Measurements from ENCODE around the gene PDE4D.

PDE4D gene

DNA sequence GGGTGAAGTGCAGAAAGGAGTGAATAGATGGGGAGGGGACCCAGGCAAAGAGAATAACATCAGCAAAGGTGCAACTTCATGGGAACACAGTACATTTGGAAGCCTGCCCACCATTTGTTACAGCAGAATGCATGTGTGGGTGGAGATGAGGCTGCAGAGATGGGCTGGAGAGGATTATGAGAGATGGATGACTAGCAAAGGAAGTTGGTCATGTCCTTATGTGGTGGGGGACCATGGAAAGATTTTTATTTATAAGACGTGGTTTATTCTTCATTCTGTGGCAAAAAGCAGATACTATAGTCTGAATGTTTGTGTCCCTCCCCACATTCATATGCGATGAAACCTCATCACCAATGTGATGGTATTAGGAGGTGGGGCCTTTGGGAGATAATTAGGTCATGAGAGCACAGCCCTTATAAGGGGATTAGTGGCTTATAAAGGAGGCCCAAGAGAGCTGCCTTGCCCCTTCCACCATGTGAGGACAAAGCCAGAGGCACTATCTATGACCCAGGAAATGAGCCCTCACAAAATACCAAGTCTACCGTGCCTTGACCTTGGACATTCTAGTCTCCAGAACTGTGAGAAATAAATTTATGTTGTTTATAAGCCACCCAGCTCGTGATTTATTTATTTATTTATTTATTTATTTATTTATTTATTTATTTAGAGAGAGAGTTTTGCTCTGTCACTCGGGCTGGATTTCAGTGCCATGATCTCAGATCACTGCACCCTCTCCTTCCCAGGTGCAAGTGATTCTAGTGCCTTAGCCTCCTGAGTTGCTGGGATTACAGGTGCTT lies 827.0 kb downstream of the PDE4D start:
- 75% methylated on average over 2 of the region's 5 CpGs for WGBS
- no peak overlapping the region for H3K9ac ChIP-seq (ENCODE audit: low read length)

GRCh38 chr5:59065554-59065953 lies 828.0 kb downstream of the PDE4D start:
- Histone ChIP-seq H3K4me3 (ENCODE audit: insufficient read depth in 1 of 2, low read depth in 1 of 2, low read length in 2 of 2) (no peak overlapping the region), H4K8ac (ENCODE audit: low read length) (no peak overlapping the region), H3K4ac (ENCODE audit: low read depth in 1 of 2, low read length in 2 of 2) (no peak overlapping the region), H3K14ac (ENCODE audit: low read length in 2 of 2) (no peak overlapping the region), H3K79me1 (replicated peaks; ENCODE audit: low read length, poor library complexity, severe bottlenecking) (no peaks in the 10 kb centered on the region), H3K36me3 (ENCODE audit: control insufficient read depth in 1 of 2, insufficient read depth in 2 of 2, low read depth in 1 of 2, low read length in 2 of 2) (no peaks in the 10 kb centered on the region), H3K9me3 (ENCODE audit: control insufficient read depth, low read length) (no peaks in the 10 kb centered on the region), H2BK5ac (ENCODE audit: low read depth, low read length, poor library complexity, severe bottlenecking) (no peak overlapping the region), H2BK12ac (ENCODE audit: low read length in 2 of 2) (no peak overlapping the region), H2BK120ac (ENCODE audit: low read depth, low read length) (no peak overlapping the region), H2AK5ac (ENCODE audit: low read length, severe bottlenecking) (no peak overlapping the region), H3K18ac (ENCODE audit: low read depth in 1 of 2, low read length in 2 of 2) (no peak overlapping the region), H3K27ac (ENCODE audit: low read length, poor library complexity, severe bottlenecking) (no peak overlapping the region), H3K4me2 (ENCODE audit: low read length, poor library complexity, severe bottlenecking) (no peak overlapping the region), H3K27me3 (ENCODE audit: control insufficient read depth in 1 of 2, insufficient read depth in 1 of 2, low read length in 2 of 2) (no peaks in the 10 kb centered on the region), H3K23ac (ENCODE audit: low read length in 2 of 2) (no peak overlapping the region), H3K4me1 (ENCODE audit: control insufficient read depth, insufficient read depth, low read depth, low read length) (no peaks in the 10 kb centered on the region), H2AFZ (ENCODE audit: low read depth, low read length) (no peak overlapping the region), H2BK15ac (ENCODE audit: low read depth, poor library complexity, severe bottlenecking) (no peak overlapping the region), H4K91ac (ENCODE audit: low read length) (no peak overlapping the region), H3K9ac (ENCODE audit: low read length) (no peak overlapping the region)
- DNase-seq = no peak
- WGBS = no CpG with 5 or more reads among the region's 1 CpG

More for the DNA sequence above, 827.0 kb downstream of the PDE4D start:
- H3K4me1 ChIP-seq (ENCODE audit: control insufficient read depth, insufficient read depth, low read depth, low read length) = no peaks in the 10 kb centered on the region
- no peak overlapping the region for H3K27ac ChIP-seq (ENCODE audit: low read length, poor library complexity, severe bottlenecking)
- DNase-seq = peak; percentile 30
- no peak overlapping the region for H2BK5ac ChIP-seq (ENCODE audit: low read depth, low read length, poor library complexity, severe bottlenecking)
- H3K4me3 ChIP-seq (ENCODE audit: insufficient read depth in 1 of 2, low read depth in 1 of 2, low read length in 2 of 2) = no peak overlapping the region
- no peak overlapping the region for H3K18ac ChIP-seq (ENCODE audit: low read depth in 1 of 2, low read length in 2 of 2)
- no peak overlapping the region for H2BK120ac ChIP-seq (ENCODE audit: low read depth, low read length)
- peak overlapping the region in 1 of 2 experiments; percentile 39 for H3K14ac ChIP-seq (ENCODE audit: low read length in 2 of 2)
- H3K27me3 ChIP-seq (ENCODE audit: control insufficient read depth in 1 of 2, insufficient read depth in 1 of 2, low read length in 2 of 2) = no peaks in the 10 kb centered on the region
- peak overlapping the region in 1 of 2 experiments; percentile 59 for H3K4ac ChIP-seq (ENCODE audit: low read depth in 1 of 2, low read length in 2 of 2)
- H4K91ac ChIP-seq (ENCODE audit: low read length) = no peak overlapping the region
- H2BK15ac ChIP-seq (ENCODE audit: low read depth, poor library complexity, severe bottlenecking) = no peak overlapping the region
- no peaks in the 10 kb centered on the region for H3K79me1 ChIP-seq (replicated peaks; ENCODE audit: low read length, poor library complexity, severe bottlenecking)
- H3K23ac ChIP-seq (ENCODE audit: low read length in 2 of 2) = peak overlapping the region in 1 of 2 experiments; percentile 59
- H2AK5ac ChIP-seq (ENCODE audit: low read length, severe bottlenecking) = no peak overlapping the region
- no peaks in the 10 kb centered on the region for H3K9me3 ChIP-seq (ENCODE audit: control insufficient read depth, low read length)
- H2BK12ac ChIP-seq (ENCODE audit: low read length in 2 of 2) = no peak overlapping the region
- no peaks in the 10 kb centered on the region for H3K36me3 ChIP-seq (ENCODE audit: control insufficient read depth in 1 of 2, insufficient read depth in 2 of 2, low read depth in 1 of 2, low read length in 2 of 2)
- no peak overlapping the region for H3K4me2 ChIP-seq (ENCODE audit: low read length, poor library complexity, severe bottlenecking)
- no peak overlapping the region for H2AFZ ChIP-seq (ENCODE audit: low read depth, low read length)
- no peak overlapping the region for H4K8ac ChIP-seq (ENCODE audit: low read length)

DNA sequence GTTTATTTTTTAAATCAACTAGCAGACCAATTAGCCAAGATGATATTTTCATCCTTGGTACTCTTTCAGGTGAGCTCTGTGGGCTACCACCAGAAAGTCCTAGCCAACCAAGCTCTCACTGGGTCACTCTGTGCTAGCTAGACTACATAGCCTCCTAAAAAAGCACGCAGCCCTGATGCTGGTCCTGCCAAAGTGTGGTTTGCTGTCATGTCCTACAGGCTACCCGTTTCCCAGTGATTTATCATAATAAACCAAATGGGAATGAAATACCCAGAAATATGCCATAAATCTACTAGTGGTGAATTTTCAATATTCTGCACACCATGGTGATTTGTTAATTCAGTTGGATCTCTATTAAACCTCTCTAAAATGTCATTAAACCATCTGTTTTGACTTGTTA lies 829.2 kb downstream of the PDE4D start:
- Histone ChIP-seq H3K4me3 (ENCODE audit: insufficient read depth in 1 of 2, low read depth in 1 of 2, low read length in 2 of 2) (no peak overlapping the region), H2BK5ac (ENCODE audit: low read depth, low read length, poor library complexity, severe bottlenecking) (no peak overlapping the region), H2BK120ac (ENCODE audit: low read depth, low read length) (no peak overlapping the region), H3K4me2 (ENCODE audit: low read length, poor library complexity, severe bottlenecking) (no peak overlapping the region), H2BK12ac (ENCODE audit: low read length in 2 of 2) (no peak overlapping the region), H2AFZ (ENCODE audit: low read depth, low read length) (no peak overlapping the region), H3K4me1 (ENCODE audit: control insufficient read depth, insufficient read depth, low read depth, low read length) (no peaks in the 10 kb centered on the region), H3K23ac (ENCODE audit: low read length in 2 of 2) (no peak overlapping the region), H2AK5ac (ENCODE audit: low read length, severe bottlenecking) (no peak overlapping the region), H3K27ac (ENCODE audit: low read length, poor library complexity, severe bottlenecking) (no peak overlapping the region), H3K14ac (ENCODE audit: low read length in 2 of 2) (no peak overlapping the region), H2BK15ac (ENCODE audit: low read depth, poor library complexity, severe bottlenecking) (no peak overlapping the region), H3K79me1 (replicated peaks; ENCODE audit: low read length, poor library complexity, severe bottlenecking) (no peaks in the 10 kb centered on the region), H3K4ac (ENCODE audit: low read depth in 1 of 2, low read length in 2 of 2) (no peak overlapping the region), H3K9ac (ENCODE audit: low read length) (peak overlapping the region; percentile 4), H4K91ac (ENCODE audit: low read length) (no peak overlapping the region), H3K36me3 (ENCODE audit: control insufficient read depth in 1 of 2, insufficient read depth in 2 of 2, low read depth in 1 of 2, low read length in 2 of 2) (no peaks in the 10 kb centered on the region), H3K27me3 (ENCODE audit: control insufficient read depth in 1 of 2, insufficient read depth in 1 of 2, low read length in 2 of 2) (no peaks in the 10 kb centered on the region), H4K8ac (ENCODE audit: low read length) (no peak overlapping the region), H3K9me3 (ENCODE audit: control insufficient read depth, low read length) (no peaks in the 10 kb centered on the region), H3K18ac (ENCODE audit: low read depth in 1 of 2, low read length in 2 of 2) (peak overlapping the region in 1 of 2 experiments; percentile 54)
- no peak for DNase-seq
- WGBS = 100% methylated on average over 1 of the region's 2 CpGs

DNA sequence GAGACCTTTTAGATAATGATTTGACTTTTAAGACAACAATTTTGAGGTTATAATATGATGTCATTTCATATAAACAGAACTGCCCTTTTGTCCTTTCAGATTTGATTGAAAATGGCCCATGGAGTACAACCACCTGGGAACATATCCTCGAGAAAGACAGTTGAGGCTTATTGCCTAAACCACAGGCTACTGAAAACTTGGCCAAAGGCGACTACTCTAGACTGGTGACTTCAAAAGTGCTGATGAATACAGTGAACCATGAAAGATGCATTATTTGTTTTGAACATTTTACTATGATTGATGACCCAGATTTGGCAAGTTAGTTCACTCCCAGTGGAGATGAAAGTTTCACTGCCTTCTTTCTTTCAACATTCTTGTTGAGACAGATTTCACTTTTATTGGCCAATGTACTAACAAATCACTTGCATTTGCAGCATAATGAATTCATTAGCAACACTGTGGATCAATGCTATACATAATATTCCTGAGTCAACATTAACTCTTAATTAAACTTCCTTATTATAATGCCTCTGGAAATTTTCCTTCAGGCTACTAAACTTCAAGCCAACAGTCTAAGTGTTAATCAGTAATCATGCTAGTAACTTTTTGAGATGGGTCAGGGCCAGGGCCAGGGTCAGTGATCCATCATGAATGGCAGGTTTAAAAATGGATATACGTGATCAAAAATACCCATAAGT lies 830.4 kb downstream of the PDE4D start:
- H3K79me1 ChIP-seq (replicated peaks; ENCODE audit: low read length, poor library complexity, severe bottlenecking) = no peaks in the 10 kb centered on the region
- no peak overlapping the region for H3K9ac ChIP-seq (ENCODE audit: low read length)
- no peak overlapping the region for H3K23ac ChIP-seq (ENCODE audit: low read length in 2 of 2)
- H3K27me3 ChIP-seq (ENCODE audit: control insufficient read depth in 1 of 2, insufficient read depth in 1 of 2, low read length in 2 of 2) = peaks cover 0 to 3% of the 10 kb centered on the region in 2 experiments
- H2BK120ac ChIP-seq (ENCODE audit: low read depth, low read length) = no peak overlapping the region
- H3K9me3 ChIP-seq (ENCODE audit: control insufficient read depth, low read length) = no peaks in the 10 kb centered on the region
- no peak overlapping the region for H2BK12ac ChIP-seq (ENCODE audit: low read length in 2 of 2)
- WGBS = 52% methylated on average over 2 of the region's 3 CpGs
- H3K4me2 ChIP-seq (ENCODE audit: low read length, poor library complexity, severe bottlenecking) = no peak overlapping the region
- no peak overlapping the region for H3K27ac ChIP-seq (ENCODE audit: low read length, poor library complexity, severe bottlenecking)
- H2BK5ac ChIP-seq (ENCODE audit: low read depth, low read length, poor library complexity, severe bottlenecking) = no peak overlapping the region
- H3K4me3 ChIP-seq (ENCODE audit: insufficient read depth in 1 of 2, low read depth in 1 of 2, low read length in 2 of 2) = no peak overlapping the region
- H3K36me3 ChIP-seq (ENCODE audit: control insufficient read depth in 1 of 2, insufficient read depth in 2 of 2, low read depth in 1 of 2, low read length in 2 of 2) = no peaks in the 10 kb centered on the region
- no peak overlapping the region for H3K18ac ChIP-seq (ENCODE audit: low read depth in 1 of 2, low read length in 2 of 2)
- H2AK5ac ChIP-seq (ENCODE audit: low read length, severe bottlenecking) = no peak overlapping the region
- no peaks in the 10 kb centered on the region for H3K4me1 ChIP-seq (ENCODE audit: control insufficient read depth, insufficient read depth, low read depth, low read length)
- no peak overlapping the region for H4K91ac ChIP-seq (ENCODE audit: low read length)
- H3K14ac ChIP-seq (ENCODE audit: low read length in 2 of 2) = no peak overlapping the region
- H3K4ac ChIP-seq (ENCODE audit: low read depth in 1 of 2, low read length in 2 of 2) = no peak overlapping the region
- no peak for DNase-seq
- H2BK15ac ChIP-seq (ENCODE audit: low read depth, poor library complexity, severe bottlenecking) = no peak overlapping the region
- H4K8ac ChIP-seq (ENCODE audit: low read length) = no peak overlapping the region
- no peak overlapping the region for H2AFZ ChIP-seq (ENCODE audit: low read depth, low read length)

Data from mesenchymal stem cell (in vitro differentiated cells and primary cell).